NCI-H1417 treated with DMSO at 0.1 percent for 48 hours (cell line): ENCODE results near the gene LARP6.

Experiments used
- DNase-seq: peaks from one replicate; lab custom pipeline; 2025; lab: John Stamatoyannopoulos, UW

LARP6 gene

GRCh38 chr15:70794596-70795310, 59.2 kb downstream of the LARP6 start:
- no peak for DNase-seq

GRCh38 chr15:70793694-70794093, 60.3 kb downstream of the LARP6 start:
- no peak for DNase-seq

- no peak for DNase-seq
Measured at GRCh38 chr15:70792171-70792573, 61.8 kb downstream of the LARP6 start.

GRCh38 chr15:70791259-70791658, 62.7 kb downstream of the LARP6 start:
- no peak for DNase-seq

- DNase-seq, result no peak
Measured at GRCh38 chr15:70789213-70789612, 64.7 kb downstream of the LARP6 start.

- DNase-seq, result no peak
Measured at GRCh38 chr15:70788114-70789049, 65.6 kb downstream of the LARP6 start.

GRCh38 chr15:70786996-70787395, 67.0 kb downstream of the LARP6 start:
- DNase-seq, result no peak

GRCh38 chr15:70783610-70784022, 70.3 kb downstream of the LARP6 start:
- no peak for DNase-seq

- DNase-seq, result no peak
Measured at GRCh38 chr15:70783041-70783440, 70.9 kb downstream of the LARP6 start.

GRCh38 chr15:70781236-70781635, 72.7 kb downstream of the LARP6 start:
- no peak for DNase-seq
